ENCODE data around the gene PHEX.

The PHEX gene

GRCh38 chrX:22110729-22111494 is 78.8 kb downstream of the PHEX start:
- in situ Hi-C loops (cut with HindIII; ENCODE audit: low sequenced_read_pairs), result no loop called here
- DNase-seq (ENCODE audit: low read depth), result no peak
- no peak for TF ChIP-seq CTCF (IDR thresholded peaks at IDR 0.05; ENCODE audit: low read depth, low read length, missing control alignments)
- no peak overlapping the region for H3K4me3 ChIP-seq (ENCODE audit: low read depth, low read length)

- DNase-seq (ENCODE audit: low read depth), result no peak
- TF ChIP-seq CTCF (IDR thresholded peaks at IDR 0.05; ENCODE audit: low read depth, low read length, missing control alignments), result no peak
- H3K4me3 ChIP-seq (ENCODE audit: low read depth, low read length), result no peak overlapping the region
- in situ Hi-C loops (cut with HindIII; ENCODE audit: low sequenced_read_pairs), result no loop called here
Observed at GRCh38 chrX:22116605-22117546, 84.8 kb downstream of the PHEX start.

- DNase-seq (ENCODE audit: low read depth), result no peak
- in situ Hi-C loops (cut with HindIII; ENCODE audit: low sequenced_read_pairs), result no loop called here
- no peak for TF ChIP-seq CTCF (IDR thresholded peaks at IDR 0.05; ENCODE audit: low read depth, low read length, missing control alignments)
- H3K4me3 ChIP-seq (ENCODE audit: low read depth, low read length), result no peak overlapping the region
Observed at GRCh38 chrX:22117633-22118032, 85.5 kb downstream of the PHEX start.

- no peak overlapping the region for H3K4me3 ChIP-seq (ENCODE audit: low read depth, low read length)
- in situ Hi-C loops (cut with HindIII; ENCODE audit: low sequenced_read_pairs), result no loop called here
- no peak for DNase-seq (ENCODE audit: low read depth)
- no peak for TF ChIP-seq CTCF (IDR thresholded peaks at IDR 0.05; ENCODE audit: low read depth, low read length, missing control alignments)
Observed at GRCh38 chrX:22118161-22118830, 86.2 kb downstream of the PHEX start.

DNA sequence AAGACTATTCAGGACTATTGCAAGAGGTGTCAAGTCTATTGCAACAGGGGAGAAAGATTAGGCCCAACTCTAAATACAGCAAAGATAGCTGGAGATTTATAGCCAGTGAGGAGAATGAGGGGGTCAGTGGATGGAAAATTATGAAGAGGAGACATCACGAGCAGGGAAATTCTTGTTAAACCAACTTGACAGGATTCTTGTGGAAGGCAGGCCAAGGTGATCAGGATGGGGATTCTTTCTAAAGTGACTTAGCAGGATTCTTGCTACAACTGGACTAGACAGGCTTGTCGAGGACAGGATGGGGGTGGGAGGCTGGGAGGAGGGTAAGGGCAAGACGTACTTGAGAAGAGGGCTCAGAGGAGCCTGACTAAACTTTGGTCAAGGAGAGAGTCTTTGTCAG is 89.0 kb downstream of the PHEX start:
- TF ChIP-seq CTCF (IDR thresholded peaks at IDR 0.05; ENCODE audit: low read depth, low read length, missing control alignments), result no peak
- DNase-seq (ENCODE audit: low read depth), result no peak
- in situ Hi-C loops (cut with HindIII; ENCODE audit: low sequenced_read_pairs), result no loop called here
- no peak overlapping the region for H3K4me3 ChIP-seq (ENCODE audit: low read depth, low read length)

DNA sequence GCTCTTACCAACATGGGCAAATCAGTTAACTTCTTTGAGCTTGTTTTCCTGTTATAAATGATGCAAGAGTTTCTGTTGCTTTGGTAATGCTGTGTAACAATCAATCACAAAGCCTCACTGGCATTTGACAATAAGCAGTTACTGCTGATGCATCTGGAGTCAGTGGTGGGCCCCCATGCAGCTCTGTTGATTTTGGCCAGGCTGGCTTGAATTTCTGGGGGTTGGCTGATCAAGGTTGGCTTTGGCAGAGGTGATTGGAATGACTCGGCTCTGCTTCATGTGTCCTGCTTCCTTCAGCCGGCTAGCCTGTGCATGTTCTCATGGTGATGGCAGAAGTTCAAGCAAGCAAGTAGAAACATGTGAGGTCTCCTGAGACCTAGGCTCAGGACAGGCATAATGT is 90.4 kb downstream of the PHEX start:
- in situ Hi-C loops (cut with HindIII; ENCODE audit: low sequenced_read_pairs), result no loop called here
- DNase-seq (ENCODE audit: low read depth), result peak; percentile 78
- TF ChIP-seq CTCF (IDR thresholded peaks at IDR 0.05; ENCODE audit: low read depth, low read length, missing control alignments), result no peak
- no peak overlapping the region for H3K4me3 ChIP-seq (ENCODE audit: low read depth, low read length)
